ENCODE results near the gene CASP8AP2.
"Not testable (repeated sequence)": the region's sequence is repeated elsewhere in the genome, so short reads cannot be mapped to it uniquely, and the experiment has no call there.

Gene CASP8AP2

GRCh38 chr6:89862698-89863097 is 33.0 kb downstream of the CASP8AP2 start:
- Histone ChIP-seq H3K36me3 (ENCODE audit: control insufficient read depth, insufficient read depth, low read length) (peaks cover 29% of the 10 kb centered on the region), H3K4me3 (ENCODE audit: low read length) (no peak overlapping the region), H3K27me3 (ENCODE audit: control insufficient read depth, insufficient read depth, low read length) (no peaks in the 10 kb centered on the region), H3K9ac (ENCODE audit: low read length) (no peak overlapping the region), H3K27ac (ENCODE audit: low read depth, low read length) (no peak overlapping the region), H3K4me1 (ENCODE audit: control insufficient read depth, insufficient read depth, low read length) (no peaks in the 10 kb centered on the region)

GRCh38 chr6:89866024-89866678 is 36.5 kb downstream of the CASP8AP2 start:
- no peaks in the 10 kb centered on the region for H3K27me3 ChIP-seq (ENCODE audit: control insufficient read depth, insufficient read depth, low read length)
- H3K4me3 ChIP-seq (ENCODE audit: low read length) = no peak overlapping the region
- H3K36me3 ChIP-seq (ENCODE audit: control insufficient read depth, insufficient read depth, low read length) = peaks cover 21% of the 10 kb centered on the region
- no peak overlapping the region for H3K9ac ChIP-seq (ENCODE audit: low read length)
- H3K4me1 ChIP-seq (ENCODE audit: control insufficient read depth, insufficient read depth, low read length) = no peaks in the 10 kb centered on the region
- H3K27ac ChIP-seq (ENCODE audit: low read depth, low read length) = no peak overlapping the region

- Histone ChIP-seq H3K4me3 (ENCODE audit: low read length) (no peak overlapping the region), H3K9ac (ENCODE audit: low read length) (no peak overlapping the region), H3K36me3 (ENCODE audit: control insufficient read depth, insufficient read depth, low read length) (no peaks in the 10 kb centered on the region), H3K27ac (ENCODE audit: low read depth, low read length) (no peak overlapping the region), H3K27me3 (ENCODE audit: control insufficient read depth, insufficient read depth, low read length) (no peaks in the 10 kb centered on the region), H3K4me1 (ENCODE audit: control insufficient read depth, insufficient read depth, low read length) (no peaks in the 10 kb centered on the region)
These were observed 44.0 kb downstream of the CASP8AP2 start for GRCh38 chr6:89873721-89874120.

- no peaks in the 10 kb centered on the region for H3K4me1 ChIP-seq (ENCODE audit: control insufficient read depth, insufficient read depth, low read length)
- H3K9ac ChIP-seq (ENCODE audit: low read length) = no peak overlapping the region
- H3K36me3 ChIP-seq (ENCODE audit: control insufficient read depth, insufficient read depth, low read length) = no peaks in the 10 kb centered on the region
These were observed 44.8 kb downstream of the CASP8AP2 start for GRCh38 chr6:89874438-89874837.

GRCh38 chr6:89886378-89887120 is 56.9 kb downstream of the CASP8AP2 start:
- H3K4me1 ChIP-seq (ENCODE audit: control insufficient read depth, insufficient read depth, low read length) = no peaks in the 10 kb centered on the region
- no peaks in the 10 kb centered on the region for H3K27me3 ChIP-seq (ENCODE audit: control insufficient read depth, insufficient read depth, low read length)
- H3K9ac ChIP-seq (ENCODE audit: low read length) = no peak overlapping the region
- no peak overlapping the region for H3K4me3 ChIP-seq (ENCODE audit: low read length)
- H3K27ac ChIP-seq (ENCODE audit: low read depth, low read length) = no peak overlapping the region
- H3K36me3 ChIP-seq (ENCODE audit: control insufficient read depth, insufficient read depth, low read length) = no peaks in the 10 kb centered on the region

More at GRCh38 chr6:89874438-89874837, 44.8 kb downstream of the CASP8AP2 start:
- Histone ChIP-seq H3K27me3 (ENCODE audit: control insufficient read depth, insufficient read depth, low read length) (no peaks in the 10 kb centered on the region), H3K27ac (ENCODE audit: low read depth, low read length) (no peak overlapping the region), H3K4me3 (ENCODE audit: low read length) (no peak overlapping the region)

- Histone ChIP-seq H3K4me3 (ENCODE audit: low read length) (no peak overlapping the region), H3K27me3 (ENCODE audit: control insufficient read depth, insufficient read depth, low read length) (no peaks in the 10 kb centered on the region), H3K27ac (ENCODE audit: low read depth, low read length) (no peak overlapping the region), H3K4me1 (ENCODE audit: control insufficient read depth, insufficient read depth, low read length) (no peaks in the 10 kb centered on the region), H3K9ac (ENCODE audit: low read length) (no peak overlapping the region), H3K36me3 (ENCODE audit: control insufficient read depth, insufficient read depth, low read length) (no peaks in the 10 kb centered on the region)
These were observed 57.9 kb downstream of the CASP8AP2 start for GRCh38 chr6:89887452-89888137.

GRCh38 chr6:89888138-89888514 is 58.4 kb downstream of the CASP8AP2 start:
- no peak overlapping the region for H3K4me3 ChIP-seq (ENCODE audit: low read length)
- no peaks in the 10 kb centered on the region for H3K4me1 ChIP-seq (ENCODE audit: control insufficient read depth, insufficient read depth, low read length)
- no peak overlapping the region for H3K9ac ChIP-seq (ENCODE audit: low read length)
- H3K36me3 ChIP-seq (ENCODE audit: control insufficient read depth, insufficient read depth, low read length) = no peaks in the 10 kb centered on the region
- no peak overlapping the region for H3K27ac ChIP-seq (ENCODE audit: low read depth, low read length)
- no peaks in the 10 kb centered on the region for H3K27me3 ChIP-seq (ENCODE audit: control insufficient read depth, insufficient read depth, low read length)

GRCh38 chr6:89888871-89889270 is 59.2 kb downstream of the CASP8AP2 start:
- no peaks in the 10 kb centered on the region for H3K36me3 ChIP-seq (ENCODE audit: control insufficient read depth, insufficient read depth, low read length)
- H3K4me3 ChIP-seq (ENCODE audit: low read length) = no peak overlapping the region
- H3K27me3 ChIP-seq (ENCODE audit: control insufficient read depth, insufficient read depth, low read length) = no peaks in the 10 kb centered on the region
- no peaks in the 10 kb centered on the region for H3K4me1 ChIP-seq (ENCODE audit: control insufficient read depth, insufficient read depth, low read length)
- H3K9ac ChIP-seq (ENCODE audit: low read length) = no peak overlapping the region
- H3K27ac ChIP-seq (ENCODE audit: low read depth, low read length) = no peak overlapping the region

- not testable (repeated sequence) for H3K4me1 ChIP-seq (ENCODE audit: control insufficient read depth, insufficient read depth, low read length); H3K27ac ChIP-seq (ENCODE audit: low read depth, low read length); H3K4me3 ChIP-seq (ENCODE audit: low read length); H3K36me3 ChIP-seq (ENCODE audit: control insufficient read depth, insufficient read depth, low read length); H3K27me3 ChIP-seq (ENCODE audit: control insufficient read depth, insufficient read depth, low read length); H3K9ac ChIP-seq (ENCODE audit: low read length)
These were observed 61.3 kb downstream of the CASP8AP2 start for GRCh38 chr6:89890845-89891528.

GRCh38 chr6:89892577-89892976 is 62.9 kb downstream of the CASP8AP2 start:
- H3K36me3 ChIP-seq (ENCODE audit: control insufficient read depth, insufficient read depth, low read length); H3K27ac ChIP-seq (ENCODE audit: low read depth, low read length); H3K27me3 ChIP-seq (ENCODE audit: control insufficient read depth, insufficient read depth, low read length); H3K4me1 ChIP-seq (ENCODE audit: control insufficient read depth, insufficient read depth, low read length); H3K9ac ChIP-seq (ENCODE audit: low read length); H3K4me3 ChIP-seq (ENCODE audit: low read length): not testable (repeated sequence)

GRCh38 chr6:89894169-89894568 is 64.5 kb downstream of the CASP8AP2 start, which contains the start of gene GJA10:
GJA10 (plus strand) TSS chr6:89894469; CDS start chr6:89894469, 0 bp downstream.
- no peak within 1 kb of the TSS for H3K4me3 ChIP-seq (ENCODE audit: low read length)
- H3K27me3 ChIP-seq (ENCODE audit: control insufficient read depth, insufficient read depth, low read length) = no peaks in the 10 kb centered on the region
- H3K9ac ChIP-seq (ENCODE audit: low read length) = no peak within 1 kb of the TSS
- no peaks in the 10 kb centered on the region for H3K36me3 ChIP-seq (ENCODE audit: control insufficient read depth, insufficient read depth, low read length)
- no peaks in the 10 kb centered on the region for H3K4me1 ChIP-seq (ENCODE audit: control insufficient read depth, insufficient read depth, low read length)
- H3K27ac ChIP-seq (ENCODE audit: low read depth, low read length) = no peak within 1 kb of the TSS

GRCh38 chr6:89895276-89895874 is 65.7 kb downstream of the CASP8AP2 start:
- Histone ChIP-seq H3K27me3 (ENCODE audit: control insufficient read depth, insufficient read depth, low read length) (no peaks in the 10 kb centered on the region), H3K4me3 (ENCODE audit: low read length) (no peak overlapping the region), H3K4me1 (ENCODE audit: control insufficient read depth, insufficient read depth, low read length) (no peaks in the 10 kb centered on the region), H3K36me3 (ENCODE audit: control insufficient read depth, insufficient read depth, low read length) (no peaks in the 10 kb centered on the region), H3K27ac (ENCODE audit: low read depth, low read length) (no peak overlapping the region), H3K9ac (ENCODE audit: low read length) (no peak overlapping the region)
